Gastroesophageal sphincter (tissue), 4 donors: ENCODE results near the gene GATAD2A. TPM values are rescaled to one million over a fixed set of nuclear protein-coding genes. Genes with fewer than 3 reads are reported as not detected.

Experiments used
- ATAC-seq: fragments of 150-250 bp; one replicate; pipeline ENCODE4 v1.9.1; 2016; ENCODE audit warnings: mild to moderate bottlenecking, moderate library complexity
- H3K27ac ChIP-seq, 4 donors: fragments of 200-600 bp; sonication (generic) in 3 of 4; 1 replicate in 3 of 4; 2 replicates in 1 of 4; pipeline ENCODE4 v1.5.1; 2016 to 2019
- H3K27me3 ChIP-seq: fragments of 200-600 bp; sonication (generic); one replicate; pipeline ENCODE4 v1.5.1; 2019
- H3K36me3 ChIP-seq, 2 donors: fragments of 200-600 bp; sonication (generic); one replicate each; pipeline ENCODE4 v1.5.1; 2019; ENCODE audit warnings: control low read depth in 1 of 2
- H3K4me1 ChIP-seq, 3 donors: fragments of 200-600 bp; sonication (generic); 1 replicate in 2 of 3; 2 replicates in 1 of 3; pipeline ENCODE4 v1.5.1; 2016 to 2019; ENCODE audit warnings: control low read depth in 2 of 3
- H3K4me3 ChIP-seq, 2 donors: fragments of 200-600 bp; sonication (generic); one replicate each; pipeline ENCODE4 v1.5.1; 2019; ENCODE audit warnings: mild to moderate bottlenecking in 1 of 2, moderate library complexity in 1 of 2
- H3K9me3 ChIP-seq, 3 donors: fragments of 200-600 bp; sonication (generic); one replicate each; pipeline ENCODE4 v1.5.1; 2017 to 2019; ENCODE audit warnings: control low read depth in 2 of 3
- EP300 ChIP-seq: sonication (generic); formaldehyde crosslinking; IDR thresholded peaks from one replicate; pipeline ENCODE4 v1.6.1; 2017; ENCODE audit warnings: antibody characterized with exemption, mild to moderate bottlenecking
- POLR2A ChIP-seq, 2 donors: fragments of 450-650 bp; IDR thresholded peaks; one replicate each; pipeline ENCODE4 v1.6.1; 2017; ENCODE audit warnings: antibody characterized with exemption in 2 of 2, mild to moderate bottlenecking in 2 of 2, moderate library complexity in 1 of 2
- POLR2AphosphoS5 ChIP-seq: sonication (generic); formaldehyde crosslinking; IDR thresholded peaks from one replicate; pipeline ENCODE4 v1.6.1; 2017; ENCODE audit warnings: antibody characterized with exemption
- WGBS, 2 donors: methylation state at CpG; one replicate each; pipeline ENCODE4 v1.1.5; 2018; ENCODE audit warnings: low coverage in 1 of 2; 5-methylcytosine and 5-hydroxymethylcytosine counted together
- total RNA-seq, 4 donors: library from RNA; depleted of rRNA; stranded (reverse); fragments of >200 nt; gene quantifications; one replicate each; pipeline ENCODE4 v1.1.0, GENCODE V29; 2016
- TF ChIP-seq, protein P1 (sequence below), 4 experiments: fragments of 200-600 bp in 2 of 4; fragments of 450-650 bp in 2 of 4; sonication (generic) in 1 of 4; IDR thresholded peaks; one replicate each; pipeline ENCODE4 v1.5.1; 2017 to 2019; ENCODE audit warnings: antibody characterized with exemption in 4 of 4, mild to moderate bottlenecking in 2 of 4, moderate library complexity in 2 of 4

GATAD2A gene
- total RNA-seq, 4 donors from 2014 or later = 30.9 to 69.0 (median 36.6) TPM

DNA sequence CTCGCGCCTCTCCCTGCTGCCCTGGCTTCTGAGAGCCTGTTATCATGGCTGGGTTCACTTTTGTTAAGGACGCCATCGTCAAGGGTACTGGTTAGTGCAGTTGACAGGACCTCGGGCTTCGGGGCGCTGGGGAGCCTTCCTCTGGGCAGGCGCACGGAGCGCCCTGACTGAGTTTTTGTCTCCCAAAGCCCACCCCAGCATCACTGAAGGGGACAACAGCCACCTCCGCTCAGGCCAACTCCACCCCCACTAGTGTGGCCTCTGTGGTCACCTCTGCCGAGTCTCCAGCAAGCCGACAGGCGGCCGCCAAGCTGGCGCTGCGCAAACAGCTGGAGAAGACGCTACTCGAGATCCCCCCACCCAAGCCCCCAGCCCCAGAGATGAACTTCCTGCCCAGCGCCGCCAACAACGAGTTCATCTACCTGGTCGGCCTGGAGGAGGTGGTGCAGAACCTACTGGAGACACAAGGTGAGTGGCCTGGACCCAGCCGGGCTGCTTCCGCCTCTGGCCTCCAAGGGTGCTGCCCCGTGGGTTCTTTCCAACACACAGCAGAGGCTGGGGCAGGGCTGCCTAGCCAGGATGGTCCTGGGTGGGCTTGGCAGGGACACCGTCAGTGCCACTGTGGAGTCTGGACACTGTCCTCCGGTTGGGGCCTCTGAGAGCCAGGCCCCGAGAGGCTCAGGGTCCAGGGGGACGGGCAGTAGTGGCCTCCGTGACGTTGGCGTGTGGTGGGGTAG is 92.9 kb downstream of the GATAD2A start:
- H3K27ac ChIP-seq = no peak overlapping the region
- no peak overlapping the region for H3K4me3 ChIP-seq
- H3K36me3 ChIP-seq = peaks cover 0 to 99% of the 10 kb centered on the region in 2 donors
- no peaks in the 10 kb centered on the region for H3K9me3 ChIP-seq
- 80% methylated on average over 1 of the region's 33 CpGs; no CpG with 5 or more reads in 1 of the 2 donors for WGBS, 2 donors
- no peaks in the 10 kb centered on the region for H3K4me1 ChIP-seq
- TF ChIP-seq EP300 (no peak), POLR2AphosphoS5 (no peak), POLR2A (IDR thresholded peaks at IDR 0.05) (no peak)
- TF ChIP-seq, protein P1, sequence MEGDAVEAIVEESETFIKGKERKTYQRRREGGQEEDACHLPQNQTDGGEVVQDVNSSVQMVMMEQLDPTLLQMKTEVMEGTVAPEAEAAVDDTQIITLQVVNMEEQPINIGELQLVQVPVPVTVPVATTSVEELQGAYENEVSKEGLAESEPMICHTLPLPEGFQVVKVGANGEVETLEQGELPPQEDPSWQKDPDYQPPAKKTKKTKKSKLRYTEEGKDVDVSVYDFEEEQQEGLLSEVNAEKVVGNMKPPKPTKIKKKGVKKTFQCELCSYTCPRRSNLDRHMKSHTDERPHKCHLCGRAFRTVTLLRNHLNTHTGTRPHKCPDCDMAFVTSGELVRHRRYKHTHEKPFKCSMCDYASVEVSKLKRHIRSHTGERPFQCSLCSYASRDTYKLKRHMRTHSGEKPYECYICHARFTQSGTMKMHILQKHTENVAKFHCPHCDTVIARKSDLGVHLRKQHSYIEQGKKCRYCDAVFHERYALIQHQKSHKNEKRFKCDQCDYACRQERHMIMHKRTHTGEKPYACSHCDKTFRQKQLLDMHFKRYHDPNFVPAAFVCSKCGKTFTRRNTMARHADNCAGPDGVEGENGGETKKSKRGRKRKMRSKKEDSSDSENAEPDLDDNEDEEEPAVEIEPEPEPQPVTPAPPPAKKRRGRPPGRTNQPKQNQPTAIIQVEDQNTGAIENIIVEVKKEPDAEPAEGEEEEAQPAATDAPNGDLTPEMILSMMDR (IDR thresholded peaks at IDR 0.05) = no peak
- no peak for ATAC-seq
- H3K27me3 ChIP-seq = no peaks in the 10 kb centered on the region

DNA sequence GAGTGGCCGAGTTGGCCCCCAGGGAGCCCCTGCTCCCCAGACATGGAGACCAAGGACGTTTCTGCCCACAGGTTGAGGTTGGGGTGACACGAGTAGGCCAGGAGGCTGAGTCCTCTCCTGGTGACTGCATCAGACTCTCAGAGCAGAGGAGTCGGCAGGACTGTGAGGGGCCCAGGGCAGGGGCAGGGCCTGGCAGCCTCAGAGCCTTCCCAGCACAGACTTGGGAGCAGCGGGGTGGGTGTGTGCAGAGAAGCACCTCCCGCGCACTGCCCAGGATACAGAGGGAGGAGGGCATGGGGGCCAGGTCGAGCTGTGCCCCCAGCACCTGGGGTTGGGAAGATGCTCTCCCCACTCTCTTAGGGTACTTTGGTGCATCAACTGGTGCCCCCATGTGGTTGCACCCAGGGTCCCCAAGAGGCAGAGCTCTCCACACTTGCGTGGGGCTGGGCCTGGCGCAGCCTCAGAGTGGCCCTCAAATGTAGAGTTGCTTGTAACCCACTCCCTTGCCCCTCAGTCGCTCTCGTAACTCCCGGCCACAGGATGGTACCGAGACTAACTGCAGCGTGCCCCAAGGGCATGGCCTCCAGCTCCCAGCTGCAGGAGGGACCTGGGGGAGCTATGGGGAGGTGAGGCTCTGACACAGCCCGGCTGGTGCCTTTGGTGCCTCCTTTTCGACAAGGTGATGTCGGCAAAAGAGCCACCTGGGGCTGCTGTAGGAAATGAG is 94.0 kb downstream of the GATAD2A start:
- Histone ChIP-seq H3K9me3 (no peaks in the 10 kb centered on the region), H3K27me3 (no peaks in the 10 kb centered on the region), H3K4me1 (no peaks in the 10 kb centered on the region), H3K4me3 (no peak overlapping the region), H3K27ac (no peak overlapping the region), H3K36me3 (peaks cover 0 to 99% of the 10 kb centered on the region in 2 donors)
- WGBS, 2 donors = 50% methylated on average over 1 of the region's 18 CpGs; no CpG with 5 or more reads in 1 of the 2 donors
- ATAC-seq = no peak
- TF ChIP-seq POLR2A (IDR thresholded peaks at IDR 0.05) = no peak
- no peak for TF ChIP-seq POLR2AphosphoS5
- TF ChIP-seq, protein P1 (IDR thresholded peaks at IDR 0.05) = no peak
- no peak for TF ChIP-seq EP300

DNA sequence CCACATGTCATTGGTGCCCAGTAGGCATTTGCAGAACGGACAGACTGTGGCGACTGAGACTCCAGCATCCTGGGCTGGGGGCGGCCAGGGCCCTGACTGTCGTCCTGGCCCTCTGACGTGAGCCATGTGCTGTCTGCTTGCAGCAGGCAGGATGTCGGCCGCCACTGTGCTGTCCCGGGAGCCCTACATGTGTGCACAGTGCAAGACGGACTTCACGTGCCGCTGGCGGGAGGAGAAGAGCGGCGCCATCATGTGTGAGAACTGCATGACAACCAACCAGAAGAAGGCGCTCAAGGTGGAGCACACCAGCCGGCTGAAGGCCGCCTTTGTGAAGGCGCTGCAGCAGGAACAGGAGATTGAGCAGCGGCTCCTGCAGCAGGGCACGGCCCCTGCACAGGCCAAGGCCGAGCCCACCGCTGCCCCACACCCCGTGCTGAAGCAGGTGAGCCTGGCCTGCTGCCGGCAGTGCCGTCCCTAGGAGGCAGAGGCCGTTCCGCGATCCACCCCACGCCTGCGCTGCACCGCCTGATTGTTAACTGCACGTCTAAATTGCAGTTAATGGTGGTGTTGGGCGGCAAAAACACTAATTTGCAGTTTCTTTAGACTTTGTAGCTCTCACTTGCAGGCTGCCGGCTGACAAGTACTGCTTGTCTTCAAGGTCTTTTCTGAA is 95.6 kb downstream of the GATAD2A start:
- no peak for ATAC-seq
- TF ChIP-seq EP300 (no peak), POLR2AphosphoS5 (no peak), POLR2A (IDR thresholded peaks at IDR 0.05) (no peak)
- TF ChIP-seq, protein P1 (IDR thresholded peaks at IDR 0.05) = no peak
- H3K36me3 ChIP-seq = peaks cover 0 to 100% of the 10 kb centered on the region in 2 donors
- H3K27ac ChIP-seq = no peak overlapping the region
- H3K4me1 ChIP-seq = no peaks in the 10 kb centered on the region
- H3K4me3 ChIP-seq = no peak overlapping the region
- no peaks in the 10 kb centered on the region for H3K27me3 ChIP-seq
- 76 to 87% methylated on average over 3 to 4 of the region's 34 CpGs for WGBS, 2 donors
- no peaks in the 10 kb centered on the region for H3K9me3 ChIP-seq

DNA sequence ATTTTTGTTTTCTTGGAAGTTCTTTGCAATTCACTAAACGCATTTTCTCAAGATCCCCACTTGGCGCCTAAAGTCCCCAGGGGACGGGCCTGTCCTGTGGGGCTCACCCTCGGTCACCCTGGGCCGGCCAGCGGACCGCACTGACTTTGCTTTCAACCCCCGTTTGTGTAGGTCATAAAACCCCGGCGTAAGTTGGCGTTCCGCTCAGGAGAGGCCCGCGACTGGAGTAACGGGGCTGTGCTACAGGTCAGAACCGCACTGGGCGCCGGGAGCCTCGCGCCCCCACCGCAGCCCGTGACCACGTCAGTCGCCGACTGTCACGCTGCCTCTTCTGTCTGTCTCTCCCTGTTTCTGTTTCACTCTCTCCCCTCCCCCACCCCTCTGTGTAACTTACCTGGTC is 96.3 kb downstream of the GATAD2A start:
- Histone ChIP-seq H3K36me3 (peaks cover 0 to 100% of the 10 kb centered on the region in 2 donors), H3K4me3 (no peak overlapping the region), H3K9me3 (no peaks in the 10 kb centered on the region), H3K4me1 (no peaks in the 10 kb centered on the region), H3K27ac (no peak overlapping the region), H3K27me3 (no peaks in the 10 kb centered on the region)
- 94 to 97% methylated on average over 15 to 26 of the region's 26 CpGs for WGBS, 2 donors
- TF ChIP-seq EP300 (no peak), POLR2A (IDR thresholded peaks at IDR 0.05) (no peak), POLR2AphosphoS5 (no peak)
- TF ChIP-seq, protein P1 (IDR thresholded peaks at IDR 0.05) = no peak
- no peak for ATAC-seq
